Sigmoid colon (tissue), 7 donors: ENCODE results near the gene ARSJ. TPM values are rescaled to one million over a fixed set of nuclear protein-coding genes. Genes with fewer than 3 reads are reported as not detected.

Experiments
- DNase-seq: peaks from one replicate; pipeline ENCODE4 v3.0.0-alpha.2; 2019
- H3K27ac ChIP-seq, 4 donors: fragments of 200-600 bp; sonication (generic); one replicate each; pipeline ENCODE4 v1.5.1; 2016 to 2019; ENCODE audit warnings: mild to moderate bottlenecking in 1 of 4
- H3K27me3 ChIP-seq, 3 donors: fragments of 200-600 bp; sonication (generic); one replicate each; pipeline ENCODE4 v1.5.1; 2019; ENCODE audit warnings: mild to moderate bottlenecking in 1 of 3
- H3K36me3 ChIP-seq, 4 donors: fragments of 200-600 bp; sonication (generic); one replicate each; pipeline ENCODE4 v1.5.1; 2016 to 2019
- H3K4me1 ChIP-seq, 4 donors: fragments of 200-600 bp; sonication (generic); one replicate each; pipeline ENCODE4 v1.5.1; 2017 to 2019
- H3K4me3 ChIP-seq, 4 donors: fragments of 200-600 bp; sonication (generic); one replicate each; pipeline ENCODE4 v1.5.1; 2017 to 2019; ENCODE audit warnings: mild to moderate bottlenecking in 2 of 4, moderate library complexity in 1 of 4
- H3K9me3 ChIP-seq, 4 donors: fragments of 200-600 bp in 3 of 4; sonication (generic) in 3 of 4; one replicate each; pipeline versions ENCODE4 v1.5.1 to v1.6.1; 2013 to 2019
- EP300 ChIP-seq, 4 donors: sonication (generic); formaldehyde crosslinking; IDR thresholded peaks; one replicate each; pipeline ENCODE4 v1.6.1; 2017; ENCODE audit warnings: antibody characterized with exemption in 4 of 4
- POLR2A ChIP-seq, 2 donors: fragments of 450-650 bp; IDR thresholded peaks; one replicate each; pipeline ENCODE4 v1.6.1; 2016; ENCODE audit warnings: antibody characterized with exemption in 2 of 2, mild to moderate bottlenecking in 2 of 2, moderate library complexity in 2 of 2
- POLR2AphosphoS5 ChIP-seq, 4 donors: sonication (generic); formaldehyde crosslinking; IDR thresholded peaks; one replicate each; pipeline ENCODE4 v1.6.1; 2017; ENCODE audit warnings: antibody characterized with exemption in 4 of 4
- WGBS, 2 donors: extraction: QIAGEN DNeasy Blood & Tissue Kit; methylation state at CpG; one replicate each; pipeline ENCODE4 v1.1.7; 2013; 5-methylcytosine and 5-hydroxymethylcytosine counted together
- intact Hi-C: fragments of 100-400 bp; cut with DNase I; formaldehyde crosslinking; loops from one replicate; pipeline ENCODE4 v1.15.1; 2023
- polyA plus RNA-seq, 3 donors: library from polyadenylated mRNA; stranded (reverse); fragments of 200-250 nt; gene quantifications; one replicate each; pipeline ENCODE4 v1.2.3, GENCODE V29; 2013
- total RNA-seq, 4 donors: library from RNA; depleted of rRNA; stranded (reverse); fragments of >200 nt; gene quantifications; one replicate each; pipeline ENCODE4 v1.1.0, GENCODE V29; 2016
- TF ChIP-seq, protein P1 (sequence below), 4 experiments: fragments of 450-650 bp in 3 of 4; fragments of 200-600 bp in 1 of 4; IDR thresholded peaks; one replicate each; pipeline ENCODE4 v1.5.1; 2016 to 2019; ENCODE audit warnings: antibody characterized with exemption in 4 of 4, mild to moderate bottlenecking in 3 of 4, moderate library complexity in 2 of 4
- donor health status: healthy with polysubstance abuse.
- donor health status: Bipolar disorder and iron deficiency.
- donor health status: healthy.

ARSJ gene
- total and polyA plus RNA-seq, 7 donors, result 0.46 to 11.9 (median 7.2) TPM

DNA sequence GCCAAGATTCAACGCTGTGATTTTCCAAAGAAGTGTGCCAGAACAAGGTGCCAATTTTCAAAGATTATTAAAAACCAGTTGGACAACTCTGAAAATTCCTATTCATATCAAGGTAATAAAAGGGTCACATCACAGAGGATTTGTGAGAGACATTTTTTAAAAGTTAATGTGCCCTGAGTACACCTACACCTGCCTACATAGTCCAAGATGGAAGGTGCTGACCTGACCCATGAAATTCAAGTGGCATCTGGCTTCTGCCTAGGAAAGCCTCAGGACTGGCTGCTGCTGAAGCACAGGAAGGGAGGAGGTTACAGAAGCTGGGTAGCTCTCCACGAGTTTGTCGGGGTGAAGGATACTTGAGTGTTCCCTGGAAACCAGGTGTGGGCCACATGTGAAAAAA lies 11.4 kb upstream of the ARSJ start:
- H3K4me1 ChIP-seq, result no peaks in the 10 kb centered on the region
- intact Hi-C loops, result no loop called here
- no peaks in the 10 kb centered on the region for H3K36me3 ChIP-seq
- no peak for TF ChIP-seq EP300 (IDR thresholded peaks at IDR 0.05)
- TF ChIP-seq, protein P1, sequence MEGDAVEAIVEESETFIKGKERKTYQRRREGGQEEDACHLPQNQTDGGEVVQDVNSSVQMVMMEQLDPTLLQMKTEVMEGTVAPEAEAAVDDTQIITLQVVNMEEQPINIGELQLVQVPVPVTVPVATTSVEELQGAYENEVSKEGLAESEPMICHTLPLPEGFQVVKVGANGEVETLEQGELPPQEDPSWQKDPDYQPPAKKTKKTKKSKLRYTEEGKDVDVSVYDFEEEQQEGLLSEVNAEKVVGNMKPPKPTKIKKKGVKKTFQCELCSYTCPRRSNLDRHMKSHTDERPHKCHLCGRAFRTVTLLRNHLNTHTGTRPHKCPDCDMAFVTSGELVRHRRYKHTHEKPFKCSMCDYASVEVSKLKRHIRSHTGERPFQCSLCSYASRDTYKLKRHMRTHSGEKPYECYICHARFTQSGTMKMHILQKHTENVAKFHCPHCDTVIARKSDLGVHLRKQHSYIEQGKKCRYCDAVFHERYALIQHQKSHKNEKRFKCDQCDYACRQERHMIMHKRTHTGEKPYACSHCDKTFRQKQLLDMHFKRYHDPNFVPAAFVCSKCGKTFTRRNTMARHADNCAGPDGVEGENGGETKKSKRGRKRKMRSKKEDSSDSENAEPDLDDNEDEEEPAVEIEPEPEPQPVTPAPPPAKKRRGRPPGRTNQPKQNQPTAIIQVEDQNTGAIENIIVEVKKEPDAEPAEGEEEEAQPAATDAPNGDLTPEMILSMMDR (IDR thresholded peaks at IDR 0.05), result no peak
- no peak for TF ChIP-seq POLR2AphosphoS5 (IDR thresholded peaks at IDR 0.05)
- TF ChIP-seq POLR2A (IDR thresholded peaks at IDR 0.05), result no peak
- no peak overlapping the region for H3K27ac ChIP-seq
- H3K4me3 ChIP-seq, result no peak overlapping the region
- H3K27me3 ChIP-seq, result no peaks in the 10 kb centered on the region
- no peaks in the 10 kb centered on the region for H3K9me3 ChIP-seq
- no peak for DNase-seq
- WGBS, 2 donors, result 56 to 65% methylated on average over 3 of the region's 3 CpGs

DNA sequence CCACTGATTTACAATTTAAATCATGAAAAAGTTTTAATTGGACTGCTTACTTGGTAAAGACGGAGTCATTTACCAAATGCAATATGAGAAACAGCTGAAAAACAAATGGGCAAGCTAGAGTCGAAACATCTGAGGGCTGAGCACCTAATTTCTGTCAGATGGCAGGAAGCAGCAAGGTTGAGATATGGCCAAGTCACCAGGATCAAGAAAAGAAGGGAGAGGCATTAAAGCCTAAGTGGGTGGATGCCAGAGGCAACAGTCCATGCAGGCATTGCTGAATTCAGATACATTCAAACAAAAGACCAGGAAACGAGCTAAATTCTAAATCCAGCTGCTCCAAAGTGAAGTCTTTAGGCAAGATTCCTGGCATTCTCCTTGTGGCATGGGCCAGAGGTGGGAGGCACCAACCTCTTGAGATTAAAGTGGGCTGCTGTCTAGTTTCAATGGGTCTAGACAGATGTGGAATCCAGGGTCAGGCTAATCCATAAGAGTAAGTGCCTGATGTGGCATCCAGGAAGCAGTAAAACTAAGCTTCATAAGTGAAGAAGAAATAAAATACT lies 8.0 kb upstream of the ARSJ start:
- intact Hi-C loops, result no loop called here
- DNase-seq, result no peak
- Histone ChIP-seq H3K4me3 (no peak overlapping the region), H3K4me1 (peaks cover 0 to under 1% (median 0%) of the 10 kb centered on the region in 4 donors), H3K27me3 (no peaks in the 10 kb centered on the region), H3K36me3 (no peaks in the 10 kb centered on the region), H3K27ac (no peak overlapping the region), H3K9me3 (no peaks in the 10 kb centered on the region)
- WGBS, 2 donors, result 88 to 93% methylated on average over 3 of the region's 3 CpGs
- TF ChIP-seq POLR2A (IDR thresholded peaks at IDR 0.05), result no peak
- no peak for TF ChIP-seq POLR2AphosphoS5 (IDR thresholded peaks at IDR 0.05)
- no peak for TF ChIP-seq EP300 (IDR thresholded peaks at IDR 0.05)
- TF ChIP-seq, protein P1 (IDR thresholded peaks at IDR 0.05), result no peak

DNA sequence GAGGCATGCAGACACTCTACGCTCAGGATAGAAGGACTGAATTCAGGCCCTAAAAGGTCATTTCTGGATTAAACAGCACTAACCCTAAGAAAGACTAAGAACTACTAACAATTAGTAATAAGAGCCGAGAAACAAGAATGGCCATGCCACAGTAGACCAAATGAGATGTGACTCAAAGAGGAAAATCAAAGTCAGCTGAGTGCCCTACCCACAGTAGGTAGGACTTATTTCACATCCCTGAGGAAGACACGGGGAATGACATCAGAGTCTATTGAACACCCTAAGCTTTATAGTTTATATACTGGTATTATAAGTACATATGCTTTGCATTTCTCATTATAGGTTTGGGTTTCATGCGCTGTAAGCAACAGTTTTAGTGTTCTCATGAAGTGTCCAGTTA lies 2.7 kb upstream of the ARSJ start:
- Histone ChIP-seq H3K36me3 (no peaks in the 10 kb centered on the region), H3K9me3 (no peaks in the 10 kb centered on the region), H3K27me3 (no peaks in the 10 kb centered on the region), H3K4me1 (peaks cover 0 to 35% (median 16%) of the 10 kb centered on the region in 4 donors), H3K4me3 (no peak overlapping the region), H3K27ac (no peak overlapping the region)
- 91 to 95% methylated on average over 4 of the region's 4 CpGs for WGBS, 2 donors
- DNase-seq, result no peak
- TF ChIP-seq, protein P1 (IDR thresholded peaks at IDR 0.05), result no peak
- TF ChIP-seq EP300 (IDR thresholded peaks at IDR 0.05) (no peak), POLR2AphosphoS5 (IDR thresholded peaks at IDR 0.05) (no peak), POLR2A (IDR thresholded peaks at IDR 0.05) (no peak)
- intact Hi-C loops, result no loop called here

DNA sequence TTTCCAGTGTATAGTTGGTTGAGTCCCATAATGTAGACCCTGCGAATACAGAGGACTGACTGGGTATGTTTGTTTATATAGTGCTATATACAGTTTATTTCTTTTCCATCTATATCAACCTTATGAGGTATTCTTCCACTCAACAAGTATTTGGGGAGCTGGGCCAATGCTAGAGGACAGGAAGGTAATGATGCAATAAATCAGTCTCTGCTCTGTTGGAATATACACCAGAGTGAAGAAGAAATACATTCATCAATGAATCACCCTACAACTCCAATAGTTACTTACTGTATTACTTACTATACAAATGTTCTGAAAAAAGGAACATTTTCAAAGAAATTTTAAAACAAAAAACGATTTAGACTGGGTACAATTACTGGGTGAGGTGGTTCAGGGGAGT lies 2.1 kb upstream of the ARSJ start:
- DNase-seq, result no peak
- TF ChIP-seq POLR2A (IDR thresholded peaks at IDR 0.05), result no peak
- TF ChIP-seq, protein P1 (IDR thresholded peaks at IDR 0.05), result no peak
- no peak for TF ChIP-seq EP300 (IDR thresholded peaks at IDR 0.05)
- no peak for TF ChIP-seq POLR2AphosphoS5 (IDR thresholded peaks at IDR 0.05)
- Histone ChIP-seq H3K4me1 (peaks cover 0 to 36% (median 18%) of the 10 kb centered on the region in 4 donors), H3K27ac (no peak overlapping the region), H3K9me3 (no peaks in the 10 kb centered on the region), H3K36me3 (no peaks in the 10 kb centered on the region), H3K27me3 (no peaks in the 10 kb centered on the region), H3K4me3 (no peak overlapping the region)
- WGBS, 2 donors, result 82 to 93% methylated on average over 2 of the region's 2 CpGs
- intact Hi-C loops, result loop anchor here (2.0 kb wide), 1 partner anchor 219 kb away; no protein-coding TSS in a partner anchor
